GM23338 (cell line): ENCODE measurements around the gene PHKG2.

Experiments
- CREB1 ChIP-seq: fragments of 250-450 bp; sonication (Bioruptor Pico); IDR thresholded peaks from 2 replicates; pipeline ENCODE4 v1.5.0; 2020; ENCODE audit warnings: low read depth, mild to moderate bottlenecking, moderate library complexity
- CTCF ChIP-seq, 2 experiments: fragments of 200-600 bp in 1 of 2; sonication (generic) in 1 of 2; conservative IDR thresholded peaks; 2 replicates each; pipeline versions ENCODE4 v1.5.1 to v1.6.1; 2016 to 2017; ENCODE audit warnings: antibody characterized with exemption in 2 of 2, low read depth in 2 of 2, mild to moderate bottlenecking in 2 of 2, moderate library complexity in 1 of 2
- ETS1 ChIP-seq: IDR thresholded peaks from 2 replicates; pipeline ENCODE4 v1.6.1; 2016; ENCODE audit warnings: antibody characterized with exemption
- EZH2 ChIP-seq: fragments of 200-600 bp; sonication (generic); IDR thresholded peaks from one replicate; pipeline ENCODE4 v1.8.0; 2017; ENCODE audit warnings: antibody characterized with exemption, mild to moderate bottlenecking, low read depth; ENCODE audit not compliant: unreplicated experiment
- EZH2phosphoT487 ChIP-seq: fragments of 200-600 bp; sonication (generic); IDR thresholded peaks from one replicate; pipeline ENCODE4 v1.8.1; 2018; ENCODE audit warnings: antibody characterized with exemption; ENCODE audit not compliant: unreplicated experiment
- JUNB ChIP-seq: IDR thresholded peaks from one replicate; pipeline ENCODE4 v1.6.1; 2016; ENCODE audit warnings: antibody characterized with exemption; ENCODE audit not compliant: unreplicated experiment
- NANOG ChIP-seq: IDR thresholded peaks from 2 replicates; pipeline ENCODE4 v1.6.1; 2016; ENCODE audit warnings: antibody characterized with exemption, borderline replicate concordance
- POLR2AphosphoS5 ChIP-seq: IDR thresholded peaks from 2 replicates; pipeline ENCODE4 v1.6.1; 2016; ENCODE audit warnings: antibody characterized with exemption, low read depth
- REST ChIP-seq: IDR thresholded peaks from one replicate; pipeline ENCODE4 v1.6.1; 2018; ENCODE audit warnings: antibody characterized with exemption; ENCODE audit not compliant: unreplicated experiment
- ZNF114 ChIP-seq: fragments of 250-450 bp; sonication (Bioruptor Pico); IDR thresholded peaks from 2 replicates; pipeline ENCODE4 v1.5.0; 2020; ENCODE audit warnings: mild to moderate bottlenecking, moderate library complexity
- ZNF331 ChIP-seq: fragments of 250-450 bp; sonication (Bioruptor Pico); IDR thresholded peaks from 2 replicates; pipeline ENCODE4 v1.5.0; 2020; ENCODE audit warnings: low read depth, mild to moderate bottlenecking, moderate library complexity

- TF ChIP-seq CREB1 = no peak
- no peak for TF ChIP-seq EZH2
- no peak for TF ChIP-seq CTCF (conservative IDR thresholded peaks at IDR 0.05; ENCODE audit: low read depth in 2 of 2)
- no peak for TF ChIP-seq EZH2phosphoT487
- no peak for TF ChIP-seq POLR2AphosphoS5
- no peak for TF ChIP-seq REST
- TF ChIP-seq JUNB = no peak
- no peak for TF ChIP-seq ZNF114 (CRISPR knock-in tag)
- TF ChIP-seq ETS1 = no peak
- no peak for TF ChIP-seq NANOG
- no peak for TF ChIP-seq ZNF331 (CRISPR knock-in tag)
Measured at GRCh38 chr16:30793508-30794069, 45.4 kb downstream of the PHKG2 start.
